Skeletal muscle satellite cell (primary cell): Measurements from ENCODE around the gene MAPRE3.

Source experiments
- H3K27me3 ChIP-seq: 2 replicates; pipeline ENCODE4 v1.7.0; 2013; ENCODE audit warnings: low read length; ENCODE audit not compliant: control insufficient read depth, insufficient read depth
- H3K36me3 ChIP-seq: 2 replicates; pipeline ENCODE4 v1.7.0; 2013; ENCODE audit warnings: mild to moderate bottlenecking, control low read depth, low read length; ENCODE audit not compliant: insufficient read depth
- H3K4me1 ChIP-seq: 2 replicates; pipeline ENCODE4 v1.7.0; 2013; ENCODE audit warnings: low read length; ENCODE audit not compliant: control insufficient read depth, insufficient read depth
- H3K4me2 ChIP-seq: 2 replicates; pipeline ENCODE4 v1.7.0; 2013; ENCODE audit warnings: mild to moderate bottlenecking, low read length
- H3K4me3 ChIP-seq: 2 replicates; pipeline ENCODE4 v1.7.0; 2013; ENCODE audit warnings: low read length
- H3K9ac ChIP-seq: 2 replicates; pipeline ENCODE4 v1.7.0; 2013; ENCODE audit warnings: mild to moderate bottlenecking, low read depth, low read length, moderate library complexity
- H3K9me3 ChIP-seq: replicated peaks from 2 replicates; pipeline ENCODE4 v1.7.0; 2013; ENCODE audit warnings: mild to moderate bottlenecking, control low read depth, low read length

Gene MAPRE3

DNA sequence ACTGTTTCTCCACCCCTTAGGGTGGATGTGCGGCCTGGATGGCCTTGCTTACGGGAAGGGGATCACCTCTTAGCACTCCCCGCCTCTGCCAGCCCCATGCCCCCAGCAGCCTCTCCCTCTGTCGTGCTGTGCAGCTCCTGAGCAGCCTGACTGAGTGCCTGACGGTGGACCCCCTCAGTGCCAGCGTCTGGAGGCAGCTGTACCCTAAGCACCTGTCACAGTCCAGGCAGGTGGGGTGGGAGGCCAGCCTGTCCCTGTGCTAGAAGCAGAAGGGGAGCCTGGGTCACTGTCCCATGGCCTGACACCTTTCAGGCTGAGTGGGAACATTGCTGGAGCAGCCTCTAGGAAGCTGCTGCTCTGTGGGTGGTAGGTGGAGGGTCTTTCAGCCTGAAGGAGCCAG lies 67.6 kb downstream of the MAPRE3 start:
- H3K4me2 ChIP-seq, result no peak overlapping the region
- peaks cover 88% of the 10 kb centered on the region for H3K36me3 ChIP-seq
- no peaks in the 10 kb centered on the region for H3K27me3 ChIP-seq
- H3K9ac ChIP-seq, result no peak overlapping the region
- H3K9me3 ChIP-seq, result no peaks in the 10 kb centered on the region
- peaks cover 21% of the 10 kb centered on the region for H3K4me1 ChIP-seq
- no peak overlapping the region for H3K4me3 ChIP-seq

DNA sequence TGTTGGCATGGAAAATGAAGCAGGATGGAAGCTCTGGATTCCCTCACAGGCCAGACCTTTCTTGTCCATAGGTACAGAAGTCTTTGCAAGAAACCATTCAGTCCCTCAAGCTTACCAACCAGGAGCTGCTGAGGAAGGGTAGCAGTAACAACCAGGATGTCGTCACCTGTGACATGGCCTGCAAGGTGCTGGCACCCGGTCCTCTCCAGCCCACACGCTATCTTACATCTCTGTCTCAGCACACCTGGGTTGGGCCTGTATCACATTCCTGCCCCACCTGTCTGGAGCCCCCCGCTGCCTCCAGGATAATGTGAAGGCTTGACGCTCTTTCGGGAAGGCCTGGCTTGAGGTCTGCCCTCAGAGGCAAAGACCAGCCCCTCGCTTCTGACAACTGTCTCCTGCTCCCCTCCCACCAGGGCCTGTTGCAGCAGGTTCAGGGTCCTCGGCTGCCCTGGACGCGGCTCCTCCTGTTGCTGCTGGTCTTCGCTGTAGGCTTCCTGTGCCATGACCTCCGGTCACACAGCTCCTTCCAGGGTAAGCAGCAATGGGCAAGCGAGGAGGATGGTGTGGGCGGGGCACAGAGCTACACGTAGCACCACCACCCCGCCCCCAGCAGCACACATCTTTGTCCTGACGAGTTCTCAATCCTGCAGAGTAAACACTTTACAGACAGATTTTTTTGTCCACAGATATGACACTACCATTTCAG lies 68.3 kb downstream of the MAPRE3 start:
- Histone ChIP-seq H3K9ac (no peak overlapping the region), H3K4me3 (no peak overlapping the region), H3K27me3 (no peaks in the 10 kb centered on the region), H3K4me1 (peaks cover 21% of the 10 kb centered on the region), H3K4me2 (no peak overlapping the region), H3K9me3 (no peaks in the 10 kb centered on the region), H3K36me3 (peaks cover 88% of the 10 kb centered on the region)

DNA sequence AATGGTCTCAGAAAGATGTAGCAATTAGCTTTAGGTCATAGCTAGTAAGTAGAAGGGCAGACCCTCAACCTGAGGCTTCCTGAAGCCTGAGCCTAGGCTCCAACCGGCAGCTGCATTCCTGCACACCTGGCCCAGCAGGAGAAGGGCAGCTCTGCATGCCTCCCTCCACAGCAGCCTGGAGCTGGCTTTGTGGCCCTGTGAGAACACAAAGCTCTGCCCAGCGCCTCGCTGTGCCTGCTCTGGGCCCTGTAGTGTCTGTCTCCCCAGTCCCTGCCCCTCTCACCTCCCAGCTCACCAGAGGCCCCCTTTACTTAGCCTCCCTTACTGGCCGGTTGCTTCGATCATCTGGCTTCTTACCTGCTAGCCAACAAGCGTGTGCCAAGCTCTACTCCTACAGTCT lies 69.0 kb downstream of the MAPRE3 start:
- Histone ChIP-seq H3K36me3 (peaks cover 82% of the 10 kb centered on the region), H3K4me3 (no peak overlapping the region), H3K27me3 (no peaks in the 10 kb centered on the region), H3K9me3 (no peaks in the 10 kb centered on the region), H3K9ac (no peak overlapping the region), H3K4me2 (no peak overlapping the region), H3K4me1 (peaks cover 15% of the 10 kb centered on the region)

DNA sequence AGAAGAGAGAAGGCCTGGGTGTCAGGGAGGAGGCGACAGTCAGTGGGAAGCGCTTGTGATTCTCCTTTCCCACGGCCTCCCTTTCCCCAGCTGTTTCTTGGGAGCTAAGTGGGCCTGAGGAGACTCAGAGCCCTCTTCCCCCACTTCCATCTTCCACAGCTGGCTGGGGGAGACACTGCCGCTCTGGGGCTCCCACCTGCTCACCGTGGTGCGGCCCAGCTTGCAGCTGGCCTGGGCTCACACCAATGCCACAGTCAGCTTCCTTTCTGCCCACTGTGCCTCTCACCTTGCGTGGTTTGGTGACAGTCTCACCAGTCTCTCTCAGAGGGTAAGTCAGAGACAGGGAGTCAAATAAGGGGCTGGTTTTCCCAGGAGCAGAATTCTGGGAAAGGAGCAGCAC lies 69.4 kb downstream of the MAPRE3 start:
- Histone ChIP-seq H3K9me3 (no peaks in the 10 kb centered on the region), H3K4me3 (no peak overlapping the region), H3K36me3 (peaks cover 80% of the 10 kb centered on the region), H3K4me2 (no peak overlapping the region), H3K27me3 (no peaks in the 10 kb centered on the region), H3K4me1 (peaks cover 13% of the 10 kb centered on the region), H3K9ac (no peak overlapping the region)

DNA sequence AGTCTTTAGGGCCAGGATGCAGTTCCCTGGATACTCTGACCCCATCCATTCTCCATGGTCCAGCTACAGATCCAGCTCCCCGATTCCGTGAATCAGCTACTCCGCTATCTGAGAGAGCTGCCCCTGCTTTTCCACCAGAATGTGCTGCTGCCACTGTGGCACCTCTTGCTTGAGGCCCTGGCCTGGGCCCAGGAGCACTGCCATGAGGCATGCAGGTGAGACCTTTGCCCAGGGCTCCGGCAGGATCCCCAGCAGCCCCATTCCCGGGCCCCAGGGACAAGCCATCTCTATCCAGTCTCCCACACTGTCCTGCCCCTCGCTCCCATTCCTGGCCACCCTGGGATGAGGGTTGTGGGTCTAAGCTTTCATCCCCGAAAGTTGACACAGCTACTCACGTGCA lies 69.8 kb downstream of the MAPRE3 start:
- Histone ChIP-seq H3K27me3 (no peaks in the 10 kb centered on the region), H3K4me3 (no peak overlapping the region), H3K4me1 (peaks cover 10% of the 10 kb centered on the region), H3K9ac (no peak overlapping the region), H3K9me3 (no peaks in the 10 kb centered on the region), H3K36me3 (peaks cover 76% of the 10 kb centered on the region), H3K4me2 (no peak overlapping the region)

DNA sequence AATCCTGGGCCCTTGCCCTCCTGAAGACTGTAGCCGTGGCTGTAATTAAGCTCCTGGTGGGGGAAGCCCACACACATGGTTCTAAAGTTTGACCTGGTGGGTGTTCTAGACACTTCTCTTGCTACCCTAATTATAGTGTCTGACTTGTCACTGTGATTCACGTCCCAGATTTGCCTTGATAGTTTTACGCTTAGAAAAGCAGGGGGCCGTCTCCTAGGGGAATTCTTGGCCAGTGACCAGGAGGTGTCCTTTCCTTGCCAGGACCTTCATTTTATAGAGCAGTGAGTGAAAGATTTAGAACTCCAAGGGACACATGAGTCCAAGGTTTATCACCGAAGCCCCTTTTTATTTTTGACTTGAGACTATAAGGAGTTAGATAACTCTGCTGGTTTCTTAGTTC lies 71.3 kb downstream of the MAPRE3 start:
- Histone ChIP-seq H3K4me1 (peaks cover 10% of the 10 kb centered on the region), H3K4me3 (no peak overlapping the region), H3K4me2 (no peak overlapping the region), H3K9ac (no peak overlapping the region), H3K27me3 (no peaks in the 10 kb centered on the region), H3K36me3 (peaks cover 61% of the 10 kb centered on the region), H3K9me3 (no peaks in the 10 kb centered on the region)

DNA sequence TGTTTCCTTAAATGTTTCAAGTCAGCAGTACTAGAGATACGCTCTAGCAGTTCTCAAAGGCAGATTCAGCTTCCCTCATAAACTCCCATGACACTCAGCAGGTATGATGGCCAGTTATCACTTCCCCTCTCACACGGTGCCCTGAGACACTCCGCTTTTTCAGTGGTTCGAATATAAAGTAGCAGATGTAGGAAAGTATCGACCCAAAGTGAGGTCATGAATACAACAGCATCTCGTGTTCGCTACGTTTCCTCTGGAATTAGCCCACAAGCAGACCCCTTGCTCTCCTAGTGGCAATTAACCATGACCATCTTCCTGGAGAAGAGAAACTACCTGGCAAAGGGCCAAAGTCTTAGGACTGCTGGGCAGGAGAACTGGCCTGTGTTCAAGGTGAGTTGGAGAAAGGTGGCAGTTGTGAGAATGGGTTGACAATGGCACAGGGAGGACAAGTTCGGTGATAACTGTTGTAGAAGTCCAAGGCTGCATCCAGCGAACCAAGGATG lies 71.8 kb downstream of the MAPRE3 start:
- peaks cover 10% of the 10 kb centered on the region for H3K4me1 ChIP-seq
- no peaks in the 10 kb centered on the region for H3K9me3 ChIP-seq
- no peak overlapping the region for H3K9ac ChIP-seq
- H3K36me3 ChIP-seq, result peaks cover 57% of the 10 kb centered on the region
- H3K4me2 ChIP-seq, result no peak overlapping the region
- H3K4me3 ChIP-seq, result no peak overlapping the region
- no peaks in the 10 kb centered on the region for H3K27me3 ChIP-seq

DNA sequence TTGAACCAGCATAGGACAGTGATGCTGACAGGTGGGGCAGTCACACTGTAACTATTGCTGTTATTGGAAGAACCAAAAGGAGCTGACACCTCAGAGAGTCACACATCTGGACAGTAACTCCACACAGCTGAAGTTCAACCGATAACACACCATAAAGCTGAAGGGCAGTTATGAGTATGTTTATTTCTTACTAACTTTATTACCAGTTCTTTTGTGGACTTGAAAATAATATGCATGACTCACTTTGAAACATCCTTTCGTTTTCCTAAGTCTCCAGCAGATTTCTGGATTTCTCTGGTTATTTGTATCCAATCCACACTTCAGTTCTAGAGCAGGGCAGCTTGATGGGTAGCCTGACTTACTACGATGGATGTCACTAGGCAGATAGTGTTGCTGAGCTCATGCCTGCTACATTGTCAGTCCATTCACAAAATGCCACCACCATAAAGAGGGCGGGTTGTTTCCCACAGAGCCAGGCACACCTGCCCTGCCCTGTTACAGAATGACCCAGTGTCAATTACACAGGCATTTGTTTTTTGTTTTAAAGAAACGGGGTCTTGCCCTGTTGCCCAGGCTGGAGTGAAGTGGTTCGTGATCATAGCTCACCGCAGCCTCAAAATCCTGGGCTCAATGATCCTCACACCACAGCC lies 72.7 kb downstream of the MAPRE3 start:
- H3K9ac ChIP-seq, result no peak overlapping the region
- H3K9me3 ChIP-seq, result no peaks in the 10 kb centered on the region
- H3K4me2 ChIP-seq, result no peak overlapping the region
- peaks cover 48% of the 10 kb centered on the region for H3K36me3 ChIP-seq
- no peaks in the 10 kb centered on the region for H3K27me3 ChIP-seq
- H3K4me1 ChIP-seq, result peaks cover 10% of the 10 kb centered on the region
- no peak overlapping the region for H3K4me3 ChIP-seq

DNA sequence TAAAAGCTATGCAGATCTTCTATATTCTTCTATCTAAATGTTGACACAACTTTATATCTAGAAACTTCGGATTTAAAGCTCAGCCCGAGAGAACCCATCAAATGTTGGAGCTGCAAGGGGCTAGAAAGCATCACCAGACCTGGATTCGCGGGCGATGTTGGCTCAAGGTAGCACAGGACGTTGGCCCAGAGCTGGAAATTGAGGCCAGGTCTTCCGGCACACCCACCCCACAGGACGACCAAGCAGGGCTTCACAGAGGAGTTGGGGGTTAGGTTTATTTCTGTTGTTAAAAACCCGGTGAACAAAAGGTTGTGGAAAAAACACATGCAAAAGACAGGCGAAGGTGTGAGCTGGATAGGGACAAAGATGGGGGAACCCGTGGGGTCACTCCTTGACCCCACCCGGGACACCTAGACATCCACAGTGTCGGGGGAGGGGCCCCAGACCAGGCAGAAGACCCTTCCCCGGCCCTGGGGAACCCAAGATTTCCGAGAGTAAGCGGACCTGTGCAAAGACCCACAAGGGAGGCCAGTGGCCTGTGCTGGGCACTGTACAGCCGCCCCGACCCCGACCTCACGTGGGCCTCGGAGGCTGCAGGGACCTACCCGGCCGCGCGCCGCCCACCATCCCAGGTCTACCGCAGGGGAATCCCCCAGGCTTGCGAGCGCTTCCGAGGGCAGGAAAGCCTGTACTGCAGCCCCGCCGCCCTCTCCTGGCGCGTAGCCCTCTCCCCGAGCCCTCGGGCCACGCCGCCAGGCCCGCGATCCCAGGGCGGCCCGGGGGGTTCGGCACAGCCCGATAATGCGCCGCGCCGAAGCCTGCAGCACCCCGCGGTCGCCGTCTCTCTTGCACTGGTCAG lies 79.2 kb downstream of the MAPRE3 start:
- Histone ChIP-seq H3K4me1 (peaks cover 9% of the 10 kb centered on the region), H3K9ac (peak overlapping the region; percentile 79), H3K4me2 (peak overlapping the region; percentile 99), H3K36me3 (peaks cover 6% of the 10 kb centered on the region), H3K27me3 (no peaks in the 10 kb centered on the region), H3K9me3 (no peaks in the 10 kb centered on the region), H3K4me3 (peak overlapping the region; percentile 93)

DNA sequence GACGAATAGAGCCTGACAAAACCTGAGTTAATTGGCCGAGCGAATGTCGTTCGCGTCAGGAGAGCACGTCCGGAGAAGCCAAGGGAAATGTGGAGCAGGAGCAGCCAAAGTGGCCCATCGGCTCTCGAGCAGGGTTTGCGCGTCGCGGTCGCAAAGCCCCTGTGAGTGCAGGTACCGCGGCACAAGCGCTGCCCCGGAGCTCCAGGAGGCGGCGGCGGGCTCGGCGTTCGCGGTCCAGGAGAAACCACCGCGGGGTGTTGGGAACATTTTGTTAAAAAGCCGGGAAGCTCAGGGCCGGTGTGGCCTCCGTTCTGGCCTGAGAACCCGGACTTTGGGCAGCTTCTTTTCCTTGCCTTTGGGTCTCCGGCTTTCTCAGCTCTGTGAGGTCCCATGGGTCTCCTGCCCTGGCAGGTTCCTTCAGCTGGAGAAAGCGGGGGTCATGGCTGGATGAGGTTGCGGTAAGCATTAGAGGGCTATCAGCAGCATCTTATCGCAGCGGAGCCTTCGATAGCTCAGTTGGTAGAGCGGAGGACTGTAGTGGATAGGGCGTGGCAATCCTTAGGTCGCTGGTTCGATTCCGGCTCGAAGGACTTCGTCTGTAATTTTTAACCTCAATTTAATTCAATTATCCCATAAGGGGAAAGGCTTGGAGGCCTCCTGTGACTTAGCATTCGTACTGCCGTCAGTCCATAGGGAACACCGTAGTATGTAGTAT lies 80.0 kb downstream of the MAPRE3 start:
- Histone ChIP-seq H3K4me1 (peaks cover 9% of the 10 kb centered on the region), H3K9me3 (no peaks in the 10 kb centered on the region), H3K36me3 (peaks cover 6% of the 10 kb centered on the region), H3K9ac (peak overlapping the region; percentile 79), H3K27me3 (no peaks in the 10 kb centered on the region), H3K4me2 (peak overlapping the region; percentile 99), H3K4me3 (peak overlapping the region; percentile 93)
